Adipose tissue (tissue), 3 donors: ENCODE data around the gene DTWD2. TPM values are rescaled to one million over a fixed set of nuclear protein-coding genes. Genes with fewer than 3 reads are reported as not detected.
"Not testable (repeated sequence)": the region's sequence is repeated elsewhere in the genome, so short reads cannot be mapped to it uniquely, and the experiment has no call there.

Experiments used
- H3K27ac ChIP-seq: one replicate; pipeline ENCODE4 v1.5.1; 2013; ENCODE audit warnings: low read depth, low read length
- WGBS, 3 donors: extraction: QIAGEN DNeasy Blood & Tissue Kit; methylation state at CpG; one replicate each; pipeline ENCODE4 v1.1.7; 2013; 5-methylcytosine and 5-hydroxymethylcytosine counted together
- polyA plus RNA-seq, 3 donors: library from polyadenylated mRNA; stranded (reverse); fragments of 200-250 nt; gene quantifications; one replicate each; pipeline ENCODE4 v1.2.3, GENCODE V29; 2013
- donor health status: healthy with polysubstance abuse.
- donor health status: Bipolar disorder and iron deficiency.
- donor health status: healthy.

DTWD2 gene
- polyA plus RNA-seq, 3 donors: 1.2 to 1.8 (median 1.5) TPM

- 62 to 98% (median 97%) methylated on average over 1 of the region's 1 CpG for WGBS, 3 donors
- H3K27ac ChIP-seq: no peak overlapping the region
These were observed 83.2 kb downstream of the DTWD2 start for GRCh38 chr5:118905196-118905595.

DNA sequence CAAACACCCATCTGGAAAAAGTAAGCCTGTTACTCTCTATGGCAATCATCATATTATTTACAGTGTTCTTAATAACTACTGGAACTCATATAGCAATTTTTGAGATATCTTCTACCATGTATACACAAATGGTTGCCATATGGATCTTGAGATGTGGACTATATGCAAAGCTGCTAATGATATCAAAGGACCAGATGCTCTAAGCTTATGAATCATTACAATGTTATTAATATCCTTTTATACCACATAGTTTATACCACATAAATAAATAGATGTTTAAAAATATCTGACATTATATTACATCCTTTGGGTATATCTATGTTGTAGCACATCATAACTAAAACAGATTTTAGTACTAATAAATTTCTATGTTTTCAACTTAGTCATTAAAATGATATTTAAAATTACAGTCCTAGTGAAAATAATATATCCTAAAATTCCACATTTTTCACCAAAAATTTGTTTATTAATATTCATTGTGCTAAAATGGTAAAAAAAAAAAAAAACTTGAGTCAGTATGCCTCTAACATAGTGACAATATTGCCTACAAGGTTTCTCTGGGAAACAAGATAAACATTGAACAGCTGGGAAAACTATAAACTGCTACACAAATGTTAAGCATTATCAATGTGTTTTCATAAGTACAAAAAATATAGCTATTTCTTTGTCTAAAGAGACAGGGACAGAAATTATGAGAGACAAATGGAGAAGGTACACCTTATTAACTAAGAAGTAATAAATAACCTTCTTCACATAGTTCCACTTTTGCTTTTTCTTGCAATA lies 85.5 kb downstream of the DTWD2 start:
- H3K27ac ChIP-seq: no peak overlapping the region

DNA sequence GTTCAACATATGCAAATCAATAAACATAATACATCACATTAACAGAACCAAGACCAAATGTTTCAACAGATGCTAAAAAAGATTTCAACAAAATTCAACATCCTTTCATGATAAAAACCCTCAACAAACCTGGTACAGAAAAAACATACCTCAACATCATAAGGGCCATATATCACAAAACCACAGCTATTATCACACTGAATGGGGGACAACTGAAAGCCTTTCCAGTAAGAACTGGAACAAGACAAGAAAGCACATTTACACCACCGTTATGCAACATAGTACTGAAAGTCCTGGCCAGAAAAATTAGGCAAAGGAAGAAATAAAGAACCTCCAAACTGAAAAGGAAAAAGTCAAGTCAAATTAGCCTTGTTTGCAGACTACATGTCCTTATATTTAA lies 93.6 kb downstream of the DTWD2 start:
- no peak overlapping the region for H3K27ac ChIP-seq
- 42 to 46% (median 44%) methylated on average over 1 of the region's 1 CpG for WGBS, 3 donors

DNA sequence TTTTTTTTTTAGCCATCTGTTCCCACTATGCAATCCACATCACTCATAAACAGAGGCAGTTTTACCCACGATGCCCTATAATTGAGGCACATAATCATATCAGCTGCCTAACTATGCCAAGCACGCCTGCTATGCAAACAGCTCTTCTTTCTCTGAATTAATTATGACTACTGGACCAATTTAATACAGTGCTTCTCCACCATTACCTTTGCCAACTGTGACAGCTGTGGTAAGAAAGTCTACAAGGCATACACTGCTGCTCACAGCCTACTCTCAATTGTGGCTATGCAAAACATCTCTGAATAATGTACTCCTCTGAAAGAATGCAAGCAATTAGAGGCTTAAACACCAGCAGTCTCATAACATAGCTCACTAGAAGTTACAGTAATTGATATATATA lies 97.1 kb downstream of the DTWD2 start:
- no peak overlapping the region for H3K27ac ChIP-seq
- 48 to 93% (median 90%) methylated on average over 2 of the region's 2 CpGs for WGBS, 3 donors

GRCh38 chr5:118889165-118889564 lies 99.2 kb downstream of the DTWD2 start:
- WGBS, 3 donors: 81 to 95% (median 82%) methylated on average over 2 of the region's 2 CpGs
- H3K27ac ChIP-seq: no peak overlapping the region

GRCh38 chr5:118888556-118888955 lies 99.8 kb downstream of the DTWD2 start:
- WGBS, 3 donors: 81 to 89% (median 89%) methylated on average over 2 of the region's 2 CpGs
- no peak overlapping the region for H3K27ac ChIP-seq

DNA sequence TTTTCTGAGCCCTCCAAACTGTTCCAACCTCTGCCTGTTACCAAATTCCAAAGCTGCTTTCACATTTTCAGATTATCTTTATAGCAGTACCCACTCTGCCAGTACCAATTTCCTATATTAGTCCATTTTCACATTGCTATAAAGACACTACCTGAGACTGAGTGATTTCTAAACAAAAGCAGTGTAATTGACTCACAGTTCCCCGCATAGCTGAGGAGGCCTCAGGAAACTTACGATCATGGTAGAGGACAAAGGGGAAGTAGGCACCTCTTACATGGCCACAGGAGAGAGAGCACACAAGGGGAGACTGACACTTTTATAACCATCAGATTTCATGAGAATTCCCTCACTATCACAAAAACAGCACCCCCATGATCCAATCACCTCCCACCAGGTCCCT lies 105.0 kb downstream of the DTWD2 start:
- WGBS, 3 donors: 62 to 92% (median 68%) methylated on average over 2 of the region's 2 CpGs
- H3K27ac ChIP-seq: no peak overlapping the region

DNA sequence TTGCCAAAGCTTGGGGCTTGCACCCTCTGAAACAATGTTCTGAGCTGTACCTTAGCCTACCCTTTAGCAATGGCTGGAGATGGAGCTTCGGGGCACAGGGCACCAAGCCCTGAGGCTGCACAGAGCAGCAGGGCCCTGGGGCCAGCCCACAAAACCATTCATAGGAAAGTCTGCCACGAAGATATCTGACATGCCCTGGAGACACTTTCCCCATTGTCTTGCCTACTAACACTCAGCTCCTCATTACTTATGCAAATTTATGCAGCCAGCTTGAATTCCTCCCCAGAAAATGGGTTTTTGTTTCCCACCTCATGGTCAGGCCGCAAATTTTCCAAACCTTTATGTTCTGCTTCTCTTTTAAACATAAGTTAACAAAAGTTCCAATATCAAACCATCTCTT lies 105.7 kb downstream of the DTWD2 start:
- H3K27ac ChIP-seq: no peak overlapping the region
- WGBS, 3 donors: 81 to 94% (median 85%) methylated on average over 3 of the region's 3 CpGs

DNA sequence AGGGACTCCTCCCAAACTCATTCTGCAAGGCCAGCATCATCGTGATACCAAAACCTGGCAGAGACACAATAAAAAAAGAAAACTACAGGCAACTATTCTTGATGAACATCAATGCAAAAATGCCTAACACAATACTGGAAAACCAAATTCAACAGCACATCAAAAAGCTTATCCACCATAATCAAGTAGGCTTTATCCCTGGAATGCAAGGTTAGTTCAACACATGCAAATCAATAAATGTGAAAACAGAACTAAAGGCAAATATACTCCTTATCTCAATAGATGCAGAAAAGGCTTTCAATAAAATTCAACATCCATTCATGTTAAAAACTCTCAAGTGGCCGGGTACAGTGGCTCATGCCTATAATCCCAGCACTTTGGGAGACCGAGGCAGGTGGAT lies 111.5 kb downstream of the DTWD2 start:
- H3K27ac ChIP-seq: not testable (repeated sequence)
- WGBS, 3 donors: 79 to 89% (median 83%) methylated on average over 3 of the region's 3 CpGs

GRCh38 chr5:118875131-118875530 lies 113.2 kb downstream of the DTWD2 start:
- H3K27ac ChIP-seq: no peak overlapping the region

GRCh38 chr5:118873417-118873816 lies 114.9 kb downstream of the DTWD2 start:
- no peak overlapping the region for H3K27ac ChIP-seq
- WGBS, 3 donors: 94 to 97% (median 95%) methylated on average over 6 of the region's 6 CpGs

DNA sequence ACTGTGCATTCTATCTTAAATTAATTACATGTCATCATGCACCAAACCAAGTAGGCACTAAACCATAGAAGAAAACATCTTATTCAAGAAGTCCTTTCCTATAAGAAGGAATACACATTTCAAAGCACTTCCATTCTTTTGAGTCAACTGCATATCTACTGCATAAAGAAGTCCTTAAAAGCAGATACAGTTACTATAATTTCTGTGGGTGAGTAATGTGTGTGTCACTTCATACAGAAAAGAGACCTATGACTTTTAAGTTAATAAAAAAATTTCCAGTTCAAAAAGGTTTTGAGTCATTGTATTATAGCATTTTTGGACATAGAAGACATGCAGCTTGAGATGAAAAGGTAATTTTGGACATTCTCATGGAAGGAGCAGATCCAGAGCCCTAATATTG lies 125.0 kb downstream of the DTWD2 start:
- no peak overlapping the region for H3K27ac ChIP-seq

DNA sequence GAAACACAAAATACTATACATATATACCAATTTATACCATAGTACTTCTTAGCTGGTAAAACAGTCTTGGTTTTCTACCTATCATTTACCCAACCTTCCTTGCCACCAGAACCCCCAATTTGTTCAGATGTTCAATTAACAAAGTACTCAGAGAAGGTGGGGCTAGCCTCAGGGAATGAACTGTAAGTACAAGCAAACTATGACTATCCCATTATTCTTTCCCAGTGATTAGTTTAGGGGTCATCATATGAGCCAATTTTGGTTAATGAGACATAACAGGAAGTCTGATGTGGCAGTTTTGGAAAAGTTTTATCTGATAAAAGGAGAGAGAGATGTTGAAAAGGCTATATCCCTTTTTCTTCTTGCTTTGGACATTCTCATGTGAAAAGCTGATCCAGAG lies 125.8 kb downstream of the DTWD2 start:
- no peak overlapping the region for H3K27ac ChIP-seq

- H3K27ac ChIP-seq: no peak overlapping the region
- WGBS, 3 donors: 40 to 65% (median 56%) methylated on average over 3 of the region's 3 CpGs
These were observed 130.6 kb downstream of the DTWD2 start for GRCh38 chr5:118857700-118858099.

- H3K27ac ChIP-seq: no peak overlapping the region
- 71 to 79% (median 75%) methylated on average over 5 of the region's 5 CpGs for WGBS, 3 donors
These were observed 133.5 kb downstream of the DTWD2 start for GRCh38 chr5:118854819-118855218.

GRCh38 chr5:118851785-118852184 lies 136.6 kb downstream of the DTWD2 start:
- WGBS, 3 donors: 93 to 97% (median 96%) methylated on average over 4 of the region's 4 CpGs

DNA sequence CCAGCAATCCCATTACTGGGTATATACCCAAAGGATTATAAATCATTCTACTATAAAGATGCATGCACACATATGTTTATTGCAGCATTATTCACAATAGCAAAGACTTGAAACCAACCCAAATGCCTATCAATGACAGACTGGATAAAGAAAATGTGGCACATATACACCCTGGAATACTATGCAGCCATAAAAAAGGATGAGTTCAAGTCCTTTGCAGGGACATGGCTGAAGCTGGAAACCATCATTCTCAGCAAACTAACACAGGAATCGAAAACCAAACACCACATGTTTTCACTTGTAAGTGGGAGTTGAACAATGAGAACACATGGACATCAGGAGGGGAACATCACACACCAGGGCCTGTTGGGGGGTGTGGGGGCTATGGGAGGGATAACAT lies 138.8 kb downstream of the DTWD2 start:
- H3K27ac ChIP-seq: not testable (repeated sequence)
- 93 to 96% (median 95%) methylated on average over 1 of the region's 1 CpG for WGBS, 3 donors

More at GRCh38 chr5:118851785-118852184, 136.6 kb downstream of the DTWD2 start:
- not testable (repeated sequence) for H3K27ac ChIP-seq

DNA sequence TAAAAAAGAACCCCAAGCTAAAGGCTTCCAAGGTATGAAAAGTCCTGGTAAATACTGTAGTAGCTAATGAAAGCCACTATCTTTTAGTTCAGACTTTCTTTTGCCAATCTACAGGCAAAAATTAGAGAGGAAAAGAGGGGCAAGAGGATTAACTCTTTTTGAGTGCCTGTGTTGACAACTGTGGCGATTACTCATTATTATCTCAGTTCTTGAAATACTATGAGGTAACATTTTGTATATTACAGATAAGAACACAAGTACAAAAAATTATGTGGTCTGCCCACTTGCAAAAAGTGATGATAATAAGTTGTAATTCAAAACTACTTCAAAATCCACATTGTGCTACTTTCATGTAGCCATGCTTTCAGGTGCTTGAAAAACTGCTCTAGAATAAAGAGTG lies 144.0 kb downstream of the DTWD2 start:
- no peak overlapping the region for H3K27ac ChIP-seq
- 79 to 90% (median 87%) methylated on average over 1 of the region's 1 CpG for WGBS, 3 donors

- WGBS, 3 donors: 91 to 98% (median 92%) methylated on average over 1 of the region's 1 CpG
- no peak overlapping the region for H3K27ac ChIP-seq
These were observed 153.6 kb downstream of the DTWD2 start for GRCh38 chr5:118834710-118835109.

DNA sequence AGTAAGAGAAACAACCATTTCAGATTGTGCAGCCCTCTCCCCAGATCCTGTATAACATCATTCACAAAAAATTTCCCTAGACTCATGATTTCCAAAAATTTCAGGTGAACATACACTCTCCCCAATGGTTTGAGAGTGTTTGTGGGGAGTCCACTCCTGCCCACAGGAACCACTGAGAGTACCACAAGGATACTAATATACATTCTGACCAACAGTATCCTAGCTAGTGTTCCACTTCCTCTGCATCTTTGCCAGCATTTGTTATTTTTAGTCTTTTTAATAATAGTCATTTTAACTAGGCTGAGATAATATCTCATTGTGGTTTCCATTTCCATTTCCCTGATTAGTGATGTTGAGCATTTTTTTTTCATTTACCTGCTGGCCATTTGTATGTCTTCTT lies 155.4 kb downstream of the DTWD2 start:
- H3K27ac ChIP-seq: no peak overlapping the region

DNA sequence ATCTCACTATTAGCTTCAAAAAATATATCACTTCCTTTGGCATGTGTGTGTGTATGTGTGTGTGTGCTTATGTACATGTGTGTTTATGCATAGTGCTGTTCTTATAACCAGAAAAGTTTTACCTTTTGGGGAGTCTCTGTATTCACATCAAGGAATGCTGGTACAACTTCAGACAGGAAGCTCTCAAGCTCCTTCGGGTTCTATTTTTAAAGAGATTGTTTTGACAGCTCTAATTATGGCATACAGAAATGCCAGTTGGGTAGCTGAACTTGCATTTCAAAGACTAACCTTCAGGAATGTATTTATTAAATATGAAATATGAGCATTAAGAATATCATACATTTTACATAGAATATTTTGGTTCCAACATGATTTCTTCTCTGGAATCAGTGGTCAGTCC lies 163.1 kb downstream of the DTWD2 start:
- 16 to 81% (median 49%) methylated on average over 1 of the region's 1 CpG for WGBS, 3 donors
- no peak overlapping the region for H3K27ac ChIP-seq
